ENCODE measurements around the gene SAMD4A.

- no peak for TF ChIP-seq CTCF (conservative IDR thresholded peaks at IDR 0.05; ENCODE audit: low read length)
- no peak for TF ChIP-seq EZH2phosphoT487 (IDR thresholded peaks at IDR 0.05; ENCODE audit: borderline replicate concordance, low read depth, low read length)
These were observed 227.9 kb downstream of the SAMD4A start for GRCh38 chr14:54794796-54795195.
